Measurements from ENCODE around the gene FBP2. TPM values are rescaled to one million over a fixed set of nuclear protein-coding genes. Genes with fewer than 3 reads are reported as not detected.
A peak's percentile ranks its signal among the peaks of the same experiment; 100 is the strongest.

FBP2 gene
- total and polyA plus RNA-seq, 8 donors, result 1.0 to 2.6 (median 1.7) TPM; not detected in 2

- TF ChIP-seq, protein P1, sequence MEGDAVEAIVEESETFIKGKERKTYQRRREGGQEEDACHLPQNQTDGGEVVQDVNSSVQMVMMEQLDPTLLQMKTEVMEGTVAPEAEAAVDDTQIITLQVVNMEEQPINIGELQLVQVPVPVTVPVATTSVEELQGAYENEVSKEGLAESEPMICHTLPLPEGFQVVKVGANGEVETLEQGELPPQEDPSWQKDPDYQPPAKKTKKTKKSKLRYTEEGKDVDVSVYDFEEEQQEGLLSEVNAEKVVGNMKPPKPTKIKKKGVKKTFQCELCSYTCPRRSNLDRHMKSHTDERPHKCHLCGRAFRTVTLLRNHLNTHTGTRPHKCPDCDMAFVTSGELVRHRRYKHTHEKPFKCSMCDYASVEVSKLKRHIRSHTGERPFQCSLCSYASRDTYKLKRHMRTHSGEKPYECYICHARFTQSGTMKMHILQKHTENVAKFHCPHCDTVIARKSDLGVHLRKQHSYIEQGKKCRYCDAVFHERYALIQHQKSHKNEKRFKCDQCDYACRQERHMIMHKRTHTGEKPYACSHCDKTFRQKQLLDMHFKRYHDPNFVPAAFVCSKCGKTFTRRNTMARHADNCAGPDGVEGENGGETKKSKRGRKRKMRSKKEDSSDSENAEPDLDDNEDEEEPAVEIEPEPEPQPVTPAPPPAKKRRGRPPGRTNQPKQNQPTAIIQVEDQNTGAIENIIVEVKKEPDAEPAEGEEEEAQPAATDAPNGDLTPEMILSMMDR (IDR thresholded peaks at IDR 0.05), result no peak
- Histone ChIP-seq H3K4me1 (peaks cover 6 to 23% of the 10 kb centered on the region in 2 donors), H3K4me3 (no peak overlapping the region), H3K36me3 (no peaks in the 10 kb centered on the region), H3K27me3 (no peaks in the 10 kb centered on the region), H3K9me3 (no peaks in the 10 kb centered on the region), H3K27ac (peak overlapping the region in 1 of 2 donors; percentile 28)
- ATAC-seq (peak; percentile 69), DNase-seq (peak in 1 of 4 donors; percentile 74)
- intact Hi-C loops (cut with DNase I), result no loop called here
Observed at GRCh38 chr9:94630833-94631232, 37.2 kb upstream of the FBP2 start.

GRCh38 chr9:94630281-94630680 is 36.7 kb upstream of the FBP2 start:
- H3K4me1 ChIP-seq, result peaks cover 6 to 18% of the 10 kb centered on the region in 2 donors
- no peaks in the 10 kb centered on the region for H3K9me3 ChIP-seq
- DNase-seq (no peak), ATAC-seq (peak; percentile 35)
- H3K36me3 ChIP-seq, result no peaks in the 10 kb centered on the region
- no peak overlapping the region for H3K4me3 ChIP-seq
- no peak overlapping the region for H3K27ac ChIP-seq
- intact Hi-C loops (cut with DNase I), result no loop called here
- no peaks in the 10 kb centered on the region for H3K27me3 ChIP-seq
- TF ChIP-seq, protein P1 (IDR thresholded peaks at IDR 0.05), result no peak

- intact Hi-C loops (cut with DNase I), result no loop called here
- no peak for DNase-seq
- ATAC-seq, result no peak
- H3K9me3 ChIP-seq, result no peaks in the 10 kb centered on the region
- no peaks in the 10 kb centered on the region for H3K36me3 ChIP-seq
- H3K4me1 ChIP-seq, result peaks cover 6 to 15% of the 10 kb centered on the region in 2 donors
- TF ChIP-seq, protein P1 (IDR thresholded peaks at IDR 0.05), result no peak
- H3K4me3 ChIP-seq, result no peak overlapping the region
- no peak overlapping the region for H3K27ac ChIP-seq
- H3K27me3 ChIP-seq, result no peaks in the 10 kb centered on the region
Observed at GRCh38 chr9:94627287-94627686, 33.7 kb upstream of the FBP2 start.

- TF ChIP-seq, protein P1 (IDR thresholded peaks at IDR 0.05), result no peak
- intact Hi-C loops (cut with DNase I), result no loop called here
- DNase-seq, result no peak
- Histone ChIP-seq H3K4me3 (no peak overlapping the region), H3K27ac (no peak overlapping the region), H3K27me3 (no peaks in the 10 kb centered on the region), H3K9me3 (no peaks in the 10 kb centered on the region), H3K36me3 (no peaks in the 10 kb centered on the region), H3K4me1 (peaks cover 2 to 6% of the 10 kb centered on the region in 2 donors)
- no peak for ATAC-seq
Observed at GRCh38 chr9:94625835-94626234, 32.2 kb upstream of the FBP2 start.

DNA sequence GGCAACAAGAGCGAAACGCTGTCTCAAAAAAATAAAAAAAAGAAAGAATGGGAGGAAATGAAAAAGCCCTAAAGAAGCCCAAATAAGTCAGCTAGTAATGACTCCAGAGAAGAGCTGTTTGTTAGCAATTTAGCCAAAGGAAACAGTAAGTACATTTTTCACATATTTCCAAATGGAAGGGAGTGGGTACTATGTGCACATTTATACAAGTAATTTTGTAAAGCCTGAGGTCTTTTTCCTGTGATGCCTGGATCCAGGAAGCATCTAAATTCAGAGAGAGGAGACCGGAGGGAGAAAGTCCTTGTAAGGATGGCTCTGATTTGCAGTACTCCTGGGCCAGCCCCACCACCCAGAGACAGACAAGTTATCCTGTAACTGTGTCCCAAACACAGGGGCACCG is 31.0 kb upstream of the FBP2 start:
- no peaks in the 10 kb centered on the region for H3K36me3 ChIP-seq
- ATAC-seq, result no peak
- H3K4me1 ChIP-seq, result no peaks in the 10 kb centered on the region
- H3K27ac ChIP-seq, result no peak overlapping the region
- DNase-seq, result no peak
- intact Hi-C loops (cut with DNase I), result no loop called here
- H3K27me3 ChIP-seq, result no peaks in the 10 kb centered on the region
- H3K9me3 ChIP-seq, result no peaks in the 10 kb centered on the region
- H3K4me3 ChIP-seq, result no peak overlapping the region
- TF ChIP-seq, protein P1 (IDR thresholded peaks at IDR 0.05), result no peak

Measured in left lung (tissue), 10 donors.